CD4-positive, alpha-beta T cell treated with Interleukin-15 for 4 hours (primary cell): ENCODE data around the gene MKKS.
"Not testable (repeated sequence)": the region's sequence is repeated elsewhere in the genome, so short reads cannot be mapped to it uniquely, and the experiment has no call there.

Experiments used
- DNase-seq: peaks from one replicate; pipeline ENCODE4 v3.0.0-alpha.2; 2020; ENCODE audit warnings: low spot score

The MKKS gene

DNA sequence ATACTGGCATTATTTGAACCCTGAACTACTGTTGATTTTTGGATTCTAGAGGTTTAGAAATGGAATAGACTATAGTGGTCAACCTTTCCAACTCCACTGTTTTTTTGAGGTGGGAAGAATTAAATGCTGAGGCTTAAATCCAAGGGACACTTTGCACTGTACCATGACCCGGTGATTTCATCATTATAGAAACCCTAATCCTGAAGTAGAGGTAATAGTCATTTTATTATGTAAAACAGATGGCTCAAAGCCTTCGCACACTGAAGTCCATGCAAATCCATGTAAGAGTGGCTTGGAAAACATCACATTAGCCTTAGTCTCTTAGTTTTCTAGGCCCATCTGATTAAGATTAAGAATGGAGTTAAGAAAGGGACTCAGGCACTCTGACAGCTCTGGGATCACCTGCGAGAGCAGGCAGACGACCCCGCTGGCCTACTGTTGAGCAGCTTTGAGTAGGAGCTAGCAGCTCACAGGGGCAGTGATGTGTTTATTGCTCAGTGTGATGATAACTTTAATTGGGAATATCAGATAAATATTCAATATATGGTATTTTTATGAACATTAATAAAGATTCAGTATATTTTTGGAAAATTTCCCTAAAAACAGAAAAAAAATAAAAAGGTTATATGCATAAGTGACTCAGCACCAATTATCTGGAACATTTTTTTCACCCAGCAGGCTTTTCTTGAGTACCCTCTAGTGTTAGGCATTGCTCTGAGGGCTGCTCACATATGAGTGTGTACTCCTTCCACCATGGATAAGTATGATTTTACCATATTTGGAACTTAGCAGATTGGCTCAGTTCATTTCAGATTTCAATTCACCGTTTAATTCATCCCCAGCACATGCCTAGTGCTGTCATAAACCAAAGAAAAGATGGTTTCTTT, 14.5 kb upstream of the MKKS start:
- no peak for DNase-seq

DNA sequence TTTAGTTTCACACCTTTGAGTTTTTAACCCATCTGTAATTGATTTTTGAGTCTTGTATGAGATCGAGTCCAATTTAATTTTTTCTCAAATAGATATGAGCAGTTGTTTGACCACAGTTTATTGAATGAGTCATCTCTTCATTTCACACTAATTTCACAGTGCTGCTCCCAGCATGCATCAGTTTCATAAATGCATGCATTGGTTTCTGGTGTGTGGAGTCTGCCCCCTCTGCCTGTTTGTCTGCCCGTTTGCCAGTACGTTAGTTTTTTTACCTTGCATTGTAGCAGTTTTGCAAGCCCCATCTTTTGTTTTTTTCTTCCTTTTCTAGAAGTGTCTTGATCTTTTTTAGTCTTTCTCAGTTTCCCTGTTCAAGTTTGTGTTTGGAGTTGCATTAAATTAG, 13.0 kb upstream of the MKKS start:
- DNase-seq, result peak; percentile 73

DNA sequence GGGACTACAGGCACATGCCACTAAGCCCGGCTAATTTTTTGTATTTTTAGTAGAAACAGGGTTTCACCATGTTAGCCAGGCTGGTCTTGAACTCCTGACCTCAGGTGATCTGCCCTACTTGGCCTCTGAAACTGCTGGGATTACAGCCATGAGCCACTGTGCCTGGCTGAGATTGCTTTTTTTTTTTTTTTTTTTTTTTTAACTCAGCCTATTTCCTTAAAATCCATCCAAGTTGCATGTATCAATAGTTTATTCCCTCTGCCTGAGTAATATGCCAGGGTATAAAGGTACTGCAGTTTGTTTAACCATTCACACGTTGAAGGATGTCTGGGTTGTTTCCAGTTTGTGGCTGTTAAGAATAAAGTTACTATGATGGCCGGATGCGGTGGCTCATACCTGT, 11.7 kb upstream of the MKKS start:
- no peak for DNase-seq

DNA sequence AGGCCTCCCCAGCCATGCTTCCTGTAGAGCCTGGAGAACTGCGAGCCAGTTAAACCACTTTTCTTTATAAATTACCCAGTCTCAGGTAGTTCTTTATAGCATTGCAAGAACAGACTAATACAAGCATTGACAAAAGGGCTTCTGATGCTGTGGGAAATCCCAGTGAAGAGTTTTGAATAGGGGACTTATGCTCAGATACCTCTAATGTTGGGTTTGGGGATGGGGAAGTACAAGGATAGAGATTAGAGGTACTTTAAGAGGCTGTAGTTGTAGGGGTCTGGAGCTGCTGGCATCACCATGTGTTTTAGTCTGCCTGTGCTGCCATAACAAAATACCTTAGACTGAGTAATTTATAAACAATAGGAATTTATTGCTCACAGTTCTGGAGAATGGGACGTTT, 9.9 kb upstream of the MKKS start:
- no peak for DNase-seq

DNA sequence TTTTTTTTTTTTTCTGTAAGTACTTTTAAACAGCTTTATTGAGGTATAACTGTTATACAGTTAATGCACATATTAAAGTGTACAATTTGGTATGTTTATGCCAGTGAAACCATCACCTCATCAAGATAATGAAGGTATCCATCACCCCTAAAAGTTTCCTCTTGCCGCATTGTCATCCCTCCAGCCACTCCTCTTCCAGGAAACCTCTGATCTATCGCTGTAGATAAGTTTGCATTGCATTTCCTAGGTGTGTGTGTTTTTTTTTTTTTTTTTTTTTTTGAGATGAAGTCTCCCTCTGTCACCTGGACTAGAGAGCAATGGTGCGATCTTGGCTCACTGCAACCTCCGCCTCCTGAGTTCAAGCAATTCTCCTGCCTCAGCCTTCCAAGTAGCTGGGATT, 4.2 kb upstream of the MKKS start:
- peak; percentile 37 for DNase-seq

DNA sequence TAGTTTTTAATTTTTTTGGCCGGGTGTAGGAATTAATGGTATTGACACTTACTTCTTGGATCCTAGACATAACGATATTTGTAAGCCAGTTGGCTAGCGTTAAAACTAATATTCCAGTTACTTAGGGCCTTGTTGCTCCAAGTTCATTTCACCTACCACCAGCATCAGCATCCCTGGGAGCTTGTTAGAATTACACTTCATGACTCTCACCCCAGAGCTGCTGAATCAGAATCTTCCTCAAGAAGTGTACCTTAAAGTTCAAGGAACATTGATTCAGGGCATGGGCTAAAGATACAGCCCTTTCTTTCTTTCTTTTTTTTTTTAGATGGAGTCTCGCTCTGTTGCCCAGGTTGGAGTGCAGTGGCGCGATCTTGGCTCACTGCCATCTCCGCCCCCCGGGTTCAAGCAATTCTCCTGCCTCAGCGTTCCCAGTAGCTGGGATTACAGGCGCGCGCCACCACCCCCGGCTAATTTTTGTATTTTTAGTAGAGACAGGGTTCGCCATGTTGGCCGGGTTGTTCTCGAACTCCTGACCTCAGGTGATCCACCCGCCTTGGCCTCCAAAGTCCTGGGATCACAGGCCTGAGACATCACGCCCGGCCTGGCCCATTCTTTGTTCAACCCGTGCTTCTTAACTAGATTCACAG, 2.2 kb upstream of the MKKS start:
- no peak for DNase-seq

DNA sequence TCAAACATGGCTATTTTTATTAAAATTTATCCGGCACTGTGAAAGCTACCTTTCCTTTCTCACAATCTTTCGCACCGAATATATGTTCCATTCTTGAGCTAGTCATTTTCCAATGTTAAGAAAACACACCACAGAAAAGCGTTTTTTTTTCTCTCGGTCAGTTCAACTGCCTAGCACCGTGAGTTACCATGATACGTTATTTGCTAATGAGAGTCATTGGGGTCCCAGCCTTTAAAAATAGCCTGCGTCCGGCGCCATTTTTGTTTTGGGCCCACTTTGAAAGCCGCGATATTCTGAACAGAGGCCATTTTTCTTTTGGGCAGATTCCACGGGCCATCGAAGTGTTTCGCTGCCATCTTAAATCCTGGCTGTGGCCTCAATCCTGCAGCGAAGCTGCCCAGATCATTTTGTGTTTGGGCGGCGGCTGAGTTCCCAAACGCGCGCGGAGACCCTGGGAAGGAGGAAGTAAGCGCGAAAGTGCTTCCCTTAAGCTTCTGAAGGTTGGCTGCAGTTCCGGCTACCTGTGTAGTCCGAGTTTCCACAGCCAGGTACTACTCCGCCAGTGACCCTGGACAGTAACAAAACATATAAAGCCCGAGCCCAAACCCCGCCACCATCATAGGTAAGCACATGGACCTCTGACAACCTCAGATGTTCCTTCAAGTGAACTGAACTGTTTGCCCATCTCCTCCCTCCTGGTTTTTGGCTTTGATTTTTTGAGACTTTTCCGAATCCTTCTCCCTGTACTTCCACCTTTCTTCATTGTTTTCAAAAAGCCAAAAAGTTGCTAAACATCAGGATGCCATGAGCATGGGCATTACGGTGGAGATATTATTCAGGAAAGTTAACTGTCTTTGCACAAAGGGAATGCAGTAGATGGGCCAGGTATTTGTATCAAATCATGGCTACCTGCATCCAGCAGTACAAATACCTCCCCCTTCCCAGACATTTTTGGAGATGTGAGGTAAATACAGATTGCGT, 1.1 kb upstream of the MKKS start, which contains the start of gene SLX4IP:
SLX4IP (plus strand) TSS at position 474 of the 981 bp plus-strand sequence. CDS start 22,900 bp downstream, outside the sequence.
- DNase-seq, result peak; percentile 92

DNA sequence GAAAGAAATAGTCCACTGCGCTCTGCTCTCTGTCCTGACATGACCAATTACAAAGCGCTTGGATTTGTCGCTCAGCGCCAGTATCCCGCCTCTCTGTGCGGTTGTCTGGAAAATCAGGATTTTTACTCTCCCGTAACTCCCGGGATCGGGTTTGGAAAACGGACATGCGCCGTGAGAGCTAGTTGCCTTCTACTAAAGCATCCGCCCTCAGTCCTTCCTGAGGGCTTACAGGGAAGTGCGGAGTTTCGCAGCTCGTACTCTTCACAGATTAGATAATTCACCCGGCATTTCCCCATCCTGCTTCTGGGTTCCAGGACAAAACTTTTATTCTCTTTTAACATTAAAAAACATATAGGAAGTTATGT, 427 bp upstream of the MKKS start:
- DNase-seq, result peak; percentile 84

DNA sequence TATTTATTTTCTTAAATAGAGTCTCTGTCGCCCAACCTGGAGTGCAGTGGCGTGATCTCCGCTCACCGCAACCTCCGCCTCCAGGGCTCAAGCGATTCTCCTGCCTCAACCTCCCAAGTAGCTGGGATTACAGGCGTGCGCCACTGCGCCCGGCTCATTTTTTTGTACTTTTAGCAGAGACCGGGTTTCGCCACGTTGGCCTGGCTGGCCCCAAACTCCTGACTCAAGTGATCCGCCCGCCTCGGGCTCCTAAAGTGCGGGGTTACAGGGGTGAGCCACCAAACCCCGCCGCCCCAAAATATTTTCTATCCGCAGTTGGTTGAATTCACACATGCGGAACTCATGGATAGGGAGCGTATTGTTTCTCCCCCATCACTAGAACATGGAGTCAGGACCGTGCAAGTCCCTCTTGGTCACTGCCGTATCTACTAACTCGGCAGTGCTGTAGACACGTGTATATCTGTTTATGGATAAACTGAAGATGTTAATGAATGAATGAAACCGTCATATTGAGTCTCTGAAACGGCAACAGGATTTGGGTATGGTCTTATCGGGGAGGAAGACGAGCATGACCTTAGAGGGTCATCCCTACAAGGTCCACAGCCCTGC, 904 bp downstream of the MKKS start:
- no peak for DNase-seq

DNA sequence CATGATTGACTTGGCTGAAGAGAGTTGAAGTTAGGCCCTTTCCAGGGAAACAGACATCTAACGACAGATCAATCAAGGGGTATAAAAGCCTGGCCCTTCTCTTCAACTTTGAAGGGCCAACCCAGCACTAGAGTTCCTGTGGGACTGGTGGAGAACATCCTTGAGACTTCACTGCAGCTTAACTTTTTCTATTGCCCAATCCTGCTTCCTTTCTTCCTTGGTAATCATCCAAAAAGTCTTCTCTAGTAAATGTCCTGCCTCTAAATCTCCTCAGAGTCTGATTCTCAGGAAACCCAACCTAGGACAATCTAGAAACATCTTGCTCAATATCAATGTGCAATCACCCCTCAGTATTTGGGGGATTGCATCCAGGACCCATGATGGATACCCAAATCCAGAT, 1.9 kb downstream of the MKKS start:
- DNase-seq, result no peak

DNA sequence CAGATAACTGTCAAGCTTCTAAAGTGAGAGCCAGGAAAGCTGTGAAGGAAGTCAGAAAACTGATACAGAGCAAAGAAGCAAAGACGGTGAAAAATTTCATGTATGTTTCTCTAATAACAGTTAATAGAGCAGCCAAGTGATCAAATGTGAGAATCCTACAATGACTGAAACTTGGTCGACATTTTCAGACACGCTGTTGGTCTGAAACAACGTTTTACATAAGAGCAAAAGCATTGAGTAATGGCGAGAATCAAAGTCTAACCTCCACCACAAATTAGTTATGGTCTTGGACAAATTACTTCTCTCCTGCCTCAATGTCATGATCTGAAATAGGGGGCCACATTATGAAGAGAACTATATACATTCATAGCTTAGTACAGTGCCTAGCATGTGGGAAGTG, 3.3 kb downstream of the MKKS start:
- no peak for DNase-seq

DNA sequence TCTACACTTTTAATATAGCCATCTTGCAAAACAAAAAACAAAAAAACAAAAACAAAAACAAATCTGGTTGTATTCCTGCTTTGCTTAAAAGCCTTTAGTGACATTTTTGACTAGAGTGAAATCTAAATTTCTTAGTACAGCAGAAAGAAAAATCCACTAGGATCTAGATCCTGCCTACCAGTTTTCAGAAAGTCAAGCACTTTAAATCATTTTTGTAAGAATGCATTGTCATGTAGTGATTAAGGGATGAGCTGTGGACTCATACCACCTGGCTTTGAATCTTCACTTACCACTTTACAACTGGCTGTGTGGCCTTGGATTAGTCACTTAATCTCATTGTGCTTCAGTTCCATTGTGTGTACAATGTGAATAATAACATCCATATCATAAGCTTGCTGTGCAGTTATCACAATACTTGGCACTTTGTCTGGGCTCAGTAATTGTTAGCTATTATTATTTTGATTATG, 4.0 kb downstream of the MKKS start:
- DNase-seq, result no peak

DNA sequence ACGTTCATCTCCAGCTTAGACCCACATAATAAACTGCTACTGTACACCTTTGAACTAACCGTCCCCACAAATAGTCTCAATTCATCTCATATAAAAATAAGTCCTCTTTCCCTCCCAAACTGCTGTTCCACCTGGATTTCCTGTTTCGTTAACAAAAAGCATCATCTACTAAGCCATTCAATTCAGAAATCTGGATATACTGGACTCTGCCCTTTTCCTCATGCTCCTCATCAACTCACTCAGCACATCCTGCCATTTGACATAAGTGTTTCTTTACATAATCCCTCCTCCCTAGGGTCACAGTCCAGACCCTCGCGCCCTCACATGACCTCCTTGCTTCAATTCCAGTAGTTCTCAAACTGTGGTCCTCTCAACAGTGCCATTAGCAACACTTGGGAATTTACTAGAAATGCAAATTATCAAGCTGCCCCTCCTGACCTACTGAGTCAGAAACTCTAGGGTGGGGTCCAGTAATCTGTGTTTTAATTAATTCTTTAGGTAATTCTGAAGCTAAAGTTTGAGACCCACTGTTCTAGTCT, 4.5 kb downstream of the MKKS start:
- DNase-seq, result no peak

DNA sequence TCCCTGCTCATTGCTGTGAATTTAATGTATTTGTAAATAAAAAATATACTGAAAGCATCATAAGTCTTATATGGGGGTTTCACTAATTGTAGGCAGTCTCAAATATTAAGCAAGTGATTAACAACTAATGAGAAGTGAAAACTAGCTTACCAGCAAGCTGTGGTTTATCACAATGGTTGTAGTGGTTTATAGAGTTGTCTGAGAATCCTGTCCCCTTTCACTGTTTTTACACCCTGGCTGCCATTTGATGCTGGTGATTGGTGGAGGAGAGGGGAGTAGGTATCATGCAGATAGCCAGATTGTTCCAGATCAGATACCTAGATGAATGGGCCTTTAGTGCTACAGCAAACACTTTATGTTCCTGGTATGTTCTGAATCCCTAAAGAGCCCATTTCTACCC, 6.0 kb downstream of the MKKS start:
- no peak for DNase-seq

DNA sequence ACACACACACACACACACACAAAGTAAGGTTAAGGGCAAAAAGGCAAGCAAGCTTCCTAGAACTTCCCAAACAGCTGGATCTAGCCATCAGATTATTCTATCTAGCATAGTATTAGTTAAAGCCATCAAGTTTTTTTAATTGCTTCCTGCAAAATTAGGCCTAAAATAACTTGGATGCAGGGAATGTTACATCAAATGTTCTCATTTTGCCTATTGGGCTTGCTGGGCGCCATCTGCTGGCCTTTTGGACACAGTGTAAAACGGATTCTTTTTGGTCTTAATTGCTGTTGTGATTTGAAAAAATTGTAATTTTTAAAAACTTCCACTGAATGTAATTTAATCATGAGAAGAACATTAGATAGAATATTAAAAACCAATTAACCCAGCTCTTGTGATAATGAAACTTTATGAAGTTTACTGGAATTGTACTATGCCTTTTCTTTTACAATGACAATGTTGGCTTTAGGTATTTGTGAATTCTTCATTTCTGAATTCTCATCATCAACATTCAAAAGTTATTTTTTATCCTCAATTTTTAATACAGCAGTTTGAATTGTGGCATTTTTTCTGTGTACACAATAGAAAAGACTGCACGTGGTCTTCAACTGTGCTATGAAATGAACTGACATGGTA, 6.8 kb downstream of the MKKS start:
- peak; percentile 49 for DNase-seq

DNA sequence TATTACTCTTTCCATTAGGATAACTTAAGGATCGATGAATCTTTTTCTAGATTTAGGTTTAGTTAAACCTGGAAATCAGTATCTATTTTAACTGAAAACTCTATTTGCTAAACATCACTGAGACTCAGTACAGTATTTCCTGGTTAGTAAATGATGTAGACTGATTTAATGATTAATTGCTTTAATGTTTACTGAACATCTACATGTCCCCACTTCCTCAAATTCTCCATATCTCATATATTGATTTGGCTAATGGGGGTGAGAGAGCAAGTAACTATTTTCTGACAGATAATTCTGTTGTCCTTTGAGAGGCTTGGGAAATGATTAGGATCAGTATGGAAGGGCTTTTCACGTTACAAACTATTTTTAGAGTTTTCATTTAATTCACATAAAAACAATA, 10.3 kb downstream of the MKKS start:
- no peak for DNase-seq

DNA sequence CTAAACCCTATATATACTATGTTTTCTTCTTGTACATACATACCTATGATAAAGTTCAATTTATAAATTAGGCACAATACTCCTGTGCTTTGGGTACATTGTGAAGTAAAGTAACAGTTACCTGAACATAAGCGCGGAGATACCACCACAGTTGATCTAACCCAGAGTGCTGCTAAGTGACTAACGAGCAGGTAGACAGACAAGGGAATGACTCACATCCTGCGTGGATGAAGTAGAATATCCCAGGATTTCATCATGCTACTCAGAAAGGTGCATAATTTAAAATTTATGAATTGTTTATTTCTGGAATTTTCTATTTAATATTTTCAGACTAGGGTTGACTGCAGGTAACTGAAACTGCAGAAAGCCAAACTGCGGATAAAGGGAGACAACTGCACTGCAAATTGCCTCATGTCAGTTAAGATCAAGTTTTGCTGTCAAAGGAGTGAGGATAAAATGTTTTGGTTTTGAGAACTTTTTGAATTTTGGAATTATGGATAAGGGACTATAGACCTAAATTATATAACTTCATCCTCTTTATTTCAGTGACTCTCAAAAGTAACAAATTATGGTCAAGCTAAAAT, 14.4 kb downstream of the MKKS start:
- DNase-seq, result no peak

DNA sequence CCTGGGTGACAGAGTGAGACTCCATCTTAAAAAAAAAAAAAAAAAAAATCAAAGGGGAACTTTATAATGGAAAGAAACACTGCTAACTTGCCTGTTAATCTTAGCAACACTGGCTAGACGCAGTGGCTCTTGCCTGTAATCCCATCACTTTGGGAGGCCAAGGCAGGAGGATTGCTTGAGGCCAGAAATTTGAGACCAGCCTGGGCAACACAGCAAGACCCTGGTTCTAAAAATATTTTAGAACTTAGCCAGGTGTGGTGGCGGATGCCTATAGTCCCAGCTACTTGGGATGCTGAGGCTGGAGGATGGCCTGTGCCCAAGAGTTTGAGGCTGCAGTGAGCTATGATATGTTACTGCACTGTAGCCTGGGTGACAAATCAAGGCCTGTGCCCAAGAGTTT, 16.8 kb downstream of the MKKS start:
- not testable (repeated sequence) for DNase-seq

DNA sequence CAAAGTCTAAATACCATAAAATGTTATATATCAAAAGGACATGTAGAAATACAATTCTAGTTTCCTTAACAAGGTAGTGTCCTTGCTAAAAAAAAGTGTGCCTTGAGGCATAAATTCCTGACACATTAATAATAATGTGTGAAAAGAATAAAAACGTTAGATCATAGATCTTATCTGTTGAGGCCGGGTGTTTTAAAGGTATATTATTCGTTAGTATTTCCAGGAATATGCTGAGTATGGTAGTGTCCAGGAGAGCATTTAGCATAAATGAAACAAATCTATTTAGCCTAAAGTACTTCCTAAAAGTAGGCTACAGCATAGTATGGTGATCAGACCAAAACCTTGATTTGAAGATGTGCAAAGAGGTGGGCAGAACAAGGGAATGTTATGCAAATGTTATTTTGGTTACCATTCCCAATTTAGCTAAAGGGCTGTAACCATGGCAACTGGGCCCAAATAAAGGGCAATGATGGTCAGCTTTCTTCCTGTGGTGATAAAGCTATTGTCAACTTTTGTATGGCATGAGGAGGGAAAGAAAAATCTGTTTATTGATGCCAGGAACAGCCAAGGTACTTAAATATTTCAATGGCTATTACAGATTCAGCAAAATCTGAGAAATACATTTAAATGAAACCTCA, 18.9 kb downstream of the MKKS start:
- DNase-seq, result no peak
